CD4-positive, alpha-beta T cell treated with Interleukin-2 at 100 ng/mL for 4 hours (primary cell): ENCODE data around the gene C2orf49.

ENCODE experiments used
- DNase-seq: peaks from one replicate; pipeline ENCODE4 v3.0.0-alpha.2; 2020; ENCODE audit warnings: low spot score

The C2orf49 gene

DNA sequence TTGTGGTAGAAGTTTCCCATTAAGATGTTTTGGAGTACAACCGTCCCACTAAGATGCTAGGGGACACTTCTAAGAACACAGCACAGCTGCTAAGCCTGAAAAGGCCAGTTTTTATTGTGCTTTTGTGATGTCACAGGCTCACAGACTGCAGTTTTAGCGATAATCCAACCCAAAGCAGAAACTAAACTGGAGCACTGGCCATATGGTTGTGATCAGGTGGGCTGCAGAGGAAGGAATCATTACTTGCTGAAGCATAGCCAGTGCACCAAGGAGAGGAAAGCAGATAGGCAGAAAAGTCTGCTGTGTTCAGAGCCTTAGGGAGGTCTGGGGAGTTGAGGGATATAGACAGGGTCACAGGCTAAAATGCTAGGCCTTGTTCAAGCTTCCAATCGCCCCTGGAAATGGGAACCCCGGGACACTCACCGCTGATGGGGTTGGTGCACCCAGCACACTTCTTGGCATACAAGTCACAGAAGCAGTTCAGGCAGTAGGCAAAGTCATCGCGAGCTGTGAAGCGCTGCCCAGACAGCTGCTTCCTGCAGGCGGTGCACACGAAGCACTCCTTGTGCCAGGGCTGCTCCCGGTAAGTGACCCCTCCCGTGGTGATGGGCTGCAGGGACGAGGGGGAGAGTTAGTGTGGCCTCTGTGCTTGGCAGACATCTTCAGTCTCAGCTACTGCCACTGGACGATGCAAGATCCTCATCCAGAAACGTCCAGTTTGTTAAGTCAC, 25.7 kb downstream of the C2orf49 start:
- DNase-seq = no peak

DNA sequence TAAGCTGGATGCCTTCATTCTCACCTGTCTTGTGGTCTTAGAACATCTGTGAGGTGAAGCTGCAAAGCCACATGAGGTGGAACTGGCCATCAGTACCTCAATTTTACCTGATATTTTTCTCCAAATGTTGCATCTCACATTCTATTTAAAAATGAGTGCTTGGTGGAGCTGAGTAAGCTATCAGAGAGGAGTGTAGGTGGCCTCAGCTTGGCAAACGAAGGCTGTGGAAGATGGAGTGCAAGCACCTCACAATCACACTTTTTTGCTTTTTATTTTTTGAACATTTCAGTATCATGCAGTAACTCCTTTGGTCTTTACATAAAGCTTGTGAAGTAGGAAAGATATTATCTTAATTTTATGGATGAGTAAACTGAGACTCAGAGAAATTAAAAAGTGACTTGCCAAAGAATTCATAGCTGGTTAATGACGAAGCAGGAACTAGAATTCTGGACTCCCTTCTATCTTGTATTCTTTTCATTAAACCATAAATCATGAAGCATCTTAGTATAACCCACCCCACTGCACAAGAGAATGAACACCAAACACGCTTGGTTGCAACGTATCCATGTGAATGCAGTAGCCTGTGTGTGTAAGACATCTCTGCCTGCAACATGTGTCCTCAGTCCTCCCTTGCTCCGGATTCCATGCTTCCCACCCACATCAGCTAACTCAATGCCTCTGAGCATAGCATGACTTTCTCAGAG, 27.2 kb downstream of the C2orf49 start:
- DNase-seq = no peak

DNA sequence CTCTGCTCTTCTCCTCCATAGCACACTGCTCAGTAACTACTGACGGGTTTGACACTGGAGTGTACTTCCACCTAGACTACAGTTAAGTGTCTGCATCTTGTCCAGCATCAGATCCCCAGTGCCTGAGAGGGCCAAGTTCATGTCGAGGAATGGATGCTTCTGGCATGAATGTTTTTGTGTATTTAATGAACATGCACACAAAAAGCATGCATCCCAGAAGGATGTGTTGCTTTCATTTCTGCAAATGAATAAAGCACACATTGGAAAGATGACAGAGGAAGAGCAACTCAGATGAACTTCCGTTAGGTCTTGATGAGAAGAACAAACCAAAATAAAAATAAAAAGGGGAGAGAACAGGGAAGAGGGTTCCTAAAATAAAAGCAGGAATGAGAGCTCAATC, 27.9 kb downstream of the C2orf49 start:
- DNase-seq = no peak

DNA sequence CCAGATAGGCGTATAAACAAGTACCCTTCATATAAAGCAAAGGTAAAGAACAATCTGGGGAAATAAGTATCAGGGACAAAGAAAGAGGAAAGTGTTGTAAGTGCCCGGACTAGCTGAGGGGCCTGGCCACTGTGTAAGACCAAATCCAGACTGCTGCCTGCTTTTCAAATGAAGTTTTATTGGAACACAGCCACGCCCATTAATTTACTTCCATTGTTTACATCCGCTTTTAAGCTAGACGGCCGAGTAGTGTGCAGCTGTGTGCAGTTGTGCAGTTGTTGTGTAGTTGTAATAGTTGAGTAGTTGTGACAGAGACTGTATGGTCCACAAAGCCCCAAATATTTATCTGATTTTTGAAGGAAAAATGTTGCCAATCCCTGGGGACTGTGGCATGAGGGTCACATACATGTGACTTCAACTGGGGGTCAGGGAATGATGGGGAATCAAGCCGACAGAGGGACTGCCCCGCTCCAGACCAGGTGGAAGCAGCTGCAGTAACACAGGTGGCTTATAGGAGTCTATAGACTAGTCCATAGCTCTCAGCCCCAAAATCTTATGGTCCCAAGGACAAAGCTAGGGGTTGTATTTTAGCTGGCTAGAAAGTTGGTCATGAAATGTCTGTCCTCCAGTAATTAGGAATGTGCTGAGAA, 31.5 kb downstream of the C2orf49 start:
- DNase-seq = no peak

DNA sequence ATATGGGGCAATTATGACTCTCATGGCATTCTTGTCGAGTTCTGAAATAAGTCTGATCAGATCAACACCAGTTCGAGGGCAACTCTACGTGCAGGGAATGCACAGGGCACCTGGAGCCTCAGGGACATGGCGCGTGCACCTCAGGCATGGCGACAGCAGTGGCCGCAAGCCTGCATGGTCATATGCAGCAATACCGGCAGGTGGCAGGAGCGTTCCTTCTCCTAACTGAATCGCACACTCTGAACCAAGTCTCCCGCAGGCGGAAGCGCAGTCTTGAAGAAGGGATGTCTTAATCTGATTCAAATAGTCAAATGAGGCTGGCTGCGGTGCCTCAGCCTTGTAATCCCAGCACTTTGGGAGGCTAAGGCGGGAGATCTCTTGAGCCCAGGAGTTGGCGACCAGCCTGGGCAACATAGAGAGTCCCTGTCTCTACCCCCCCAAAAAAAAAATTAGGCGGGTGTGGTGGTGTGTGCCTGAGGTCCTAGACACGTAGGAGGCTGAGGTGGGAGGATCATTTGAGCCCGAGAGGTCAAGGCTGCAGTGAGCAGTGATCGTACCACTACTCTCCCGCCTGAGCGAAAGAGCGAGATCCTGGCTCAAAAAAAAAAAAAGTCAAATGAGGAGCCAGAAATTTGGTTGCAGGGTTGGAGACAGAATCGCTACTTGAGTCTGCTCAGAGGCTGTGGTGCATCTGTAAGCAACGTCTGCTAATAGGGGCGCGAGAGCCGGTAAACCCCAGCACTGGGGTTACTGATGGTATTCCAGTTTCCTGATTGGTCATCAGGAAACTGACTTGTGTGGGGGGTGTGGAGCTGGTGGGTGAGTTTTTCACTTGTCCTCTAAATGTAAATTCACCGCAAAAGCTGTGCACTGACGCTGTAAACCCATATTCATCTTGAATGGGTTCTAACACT, 32.7 kb downstream of the C2orf49 start:
- DNase-seq = peak; percentile 84

DNA sequence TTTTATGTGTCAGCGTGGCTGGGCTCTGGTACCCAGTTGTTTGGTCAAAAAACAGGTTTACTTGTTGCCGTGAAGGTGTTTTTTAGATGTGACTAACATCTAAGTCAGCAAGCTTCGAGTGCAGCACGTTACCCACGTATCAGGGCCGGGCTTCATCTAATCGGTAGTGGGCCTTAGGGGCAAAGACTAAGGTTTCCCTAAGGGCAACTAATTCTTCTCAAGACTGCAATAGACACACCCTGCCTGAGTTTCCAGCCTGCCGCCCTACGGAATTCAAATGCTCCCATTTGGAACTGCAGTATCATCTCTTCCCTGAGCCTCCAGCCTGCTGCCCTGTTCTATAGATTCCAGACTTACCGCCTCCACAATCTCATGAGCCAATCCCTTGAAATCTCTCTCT, 33.8 kb downstream of the C2orf49 start:
- DNase-seq = no peak

DNA sequence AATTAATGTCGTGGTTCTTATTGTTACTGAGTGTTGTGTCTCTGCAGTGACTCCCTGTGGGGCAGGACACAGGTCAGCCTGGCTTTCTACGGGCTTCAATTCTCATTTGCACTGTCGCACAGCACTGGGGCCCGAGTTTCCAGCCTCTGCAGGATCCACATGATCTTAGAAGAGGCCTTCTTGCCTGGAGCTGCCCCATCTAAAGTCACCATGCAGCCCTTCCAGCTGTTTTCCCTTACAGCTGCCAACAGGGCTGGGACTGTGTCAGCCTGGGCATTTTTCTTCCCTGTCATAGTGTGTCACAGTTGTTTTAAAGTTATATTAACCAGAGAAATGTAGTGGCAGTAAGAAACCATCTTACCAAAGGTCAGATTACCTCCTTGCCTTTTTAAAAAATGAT, 34.5 kb downstream of the C2orf49 start:
- DNase-seq = no peak

DNA sequence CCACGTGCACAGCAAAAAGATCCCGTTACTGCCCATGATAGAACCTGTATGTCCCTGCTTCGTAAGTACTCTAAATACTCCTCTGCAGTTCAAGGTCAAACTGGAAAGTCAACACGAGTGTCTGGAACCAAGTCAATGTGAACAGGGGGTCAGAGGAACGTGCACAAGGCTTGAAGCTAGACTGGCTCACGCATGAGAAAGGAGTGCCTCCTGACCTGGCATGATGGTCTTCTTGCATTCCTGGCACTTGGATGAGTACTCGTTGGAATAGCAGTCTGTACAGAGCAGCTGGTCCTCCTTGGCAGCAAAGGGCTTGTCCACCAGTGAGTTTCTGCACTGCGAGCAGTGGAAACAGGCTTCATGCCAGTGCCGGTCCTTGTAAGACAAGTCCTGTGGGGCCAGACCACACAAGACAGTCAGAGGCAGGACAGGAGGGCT, 36.0 kb downstream of the C2orf49 start:
- no peak for DNase-seq

DNA sequence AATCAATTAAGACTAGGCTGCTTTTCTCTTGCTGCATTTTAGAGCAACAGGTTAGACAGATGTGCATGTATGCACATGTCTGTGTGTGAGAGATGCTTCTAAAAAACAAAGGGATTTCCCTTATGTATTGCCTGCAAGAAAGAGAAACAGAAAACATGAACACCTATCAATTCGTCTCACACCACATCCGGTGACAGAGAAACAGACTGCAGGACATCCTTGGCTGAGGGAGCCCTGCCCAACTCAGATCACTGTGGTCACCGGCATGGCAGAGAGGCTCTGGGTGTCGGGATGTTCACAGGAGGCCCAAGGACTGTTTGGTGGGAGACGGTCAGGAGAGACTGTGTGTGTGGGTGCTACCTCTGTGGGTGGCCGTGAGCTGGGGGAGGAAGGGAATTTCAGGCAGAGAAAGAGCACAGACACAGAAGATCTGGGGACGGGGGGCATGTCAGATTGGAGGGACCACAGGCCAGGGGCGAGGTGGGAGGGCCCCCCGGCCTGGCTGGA, 36.6 kb downstream of the C2orf49 start:
- DNase-seq = peak; percentile 39

DNA sequence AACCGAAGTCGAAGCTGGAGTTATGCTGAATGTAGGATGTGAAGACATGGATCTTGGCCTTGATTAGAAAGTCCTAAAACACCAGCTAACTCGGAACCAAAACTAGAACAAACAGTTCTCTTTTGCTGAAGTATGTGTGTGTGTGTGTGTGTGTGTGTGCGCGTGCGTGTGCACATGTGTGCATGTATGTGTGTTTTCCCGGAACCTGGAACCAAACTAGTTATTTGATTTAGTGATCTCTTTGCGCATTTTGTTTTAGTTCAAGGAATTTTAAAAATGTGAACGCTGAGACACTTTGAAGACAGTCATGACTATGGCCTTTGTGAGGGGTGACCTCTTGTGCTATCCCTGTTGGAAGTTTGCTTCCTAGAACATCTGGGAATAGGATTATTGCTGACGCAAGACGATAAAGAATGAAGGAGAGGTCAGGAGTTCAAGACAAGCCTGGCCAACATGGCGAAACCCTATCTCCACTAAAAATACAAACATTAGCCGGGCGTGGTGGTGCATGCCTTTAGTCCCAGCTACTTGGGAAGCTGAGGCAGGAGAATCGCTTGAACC, 37.7 kb downstream of the C2orf49 start:
- DNase-seq = no peak

DNA sequence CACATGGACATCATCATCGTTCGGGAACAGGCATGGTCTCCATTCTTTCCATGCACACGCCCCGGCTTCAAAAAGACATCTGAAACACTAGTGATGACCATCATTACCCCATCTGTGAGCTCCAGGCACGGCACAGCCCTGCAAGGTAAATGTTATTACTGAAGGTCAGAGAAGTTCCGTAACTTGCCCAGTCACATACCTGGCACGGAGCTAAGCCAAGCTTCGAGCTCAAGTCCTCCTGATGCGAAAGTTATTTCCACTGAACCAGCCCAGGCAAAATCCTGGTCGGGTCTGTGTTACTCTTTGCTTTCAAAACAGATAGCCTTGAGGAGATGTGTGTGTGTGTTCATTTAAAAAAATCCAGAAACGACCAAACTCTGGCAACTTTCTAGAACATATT, 38.7 kb downstream of the C2orf49 start:
- DNase-seq = no peak

DNA sequence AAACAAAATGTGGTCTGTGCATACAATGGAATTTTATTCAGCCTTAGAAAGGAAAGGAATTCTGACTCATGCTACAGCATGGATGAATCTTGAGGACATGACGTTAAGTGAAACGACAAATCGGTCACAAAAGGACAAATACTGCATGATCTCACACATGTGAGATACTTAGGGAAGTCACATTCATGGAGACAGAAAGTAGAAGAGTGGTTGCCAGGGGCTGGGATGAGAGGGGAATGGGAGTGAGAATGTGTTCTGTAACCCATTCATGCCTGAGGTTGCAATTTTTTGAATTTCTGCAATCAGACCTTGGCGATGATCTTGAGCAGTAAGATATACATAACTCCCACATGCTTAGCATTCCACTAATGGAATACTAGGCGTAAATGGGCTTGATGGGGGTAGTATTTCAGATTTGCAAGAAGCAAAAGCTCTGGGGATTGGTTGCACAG, 39.5 kb downstream of the C2orf49 start:
- no peak for DNase-seq

DNA sequence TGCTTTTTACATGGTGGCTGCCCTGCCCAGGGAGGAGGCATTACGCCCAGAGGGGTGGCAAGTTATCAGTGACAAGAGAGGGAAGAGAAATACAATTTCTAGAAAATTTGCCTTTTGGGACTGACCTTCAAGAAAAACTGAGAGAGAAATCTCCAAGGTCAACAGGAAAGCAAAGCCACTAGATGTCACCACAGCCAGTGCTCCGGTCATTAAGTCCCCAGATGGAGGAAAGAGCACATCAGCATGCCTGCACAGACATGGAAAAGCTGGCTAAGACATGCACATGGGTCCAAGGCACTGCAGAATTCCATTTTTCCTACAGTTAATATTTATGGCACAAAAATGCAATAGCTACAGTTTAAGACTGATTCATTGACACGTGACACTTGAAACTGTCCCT, 40.5 kb downstream of the C2orf49 start:
- DNase-seq = no peak

DNA sequence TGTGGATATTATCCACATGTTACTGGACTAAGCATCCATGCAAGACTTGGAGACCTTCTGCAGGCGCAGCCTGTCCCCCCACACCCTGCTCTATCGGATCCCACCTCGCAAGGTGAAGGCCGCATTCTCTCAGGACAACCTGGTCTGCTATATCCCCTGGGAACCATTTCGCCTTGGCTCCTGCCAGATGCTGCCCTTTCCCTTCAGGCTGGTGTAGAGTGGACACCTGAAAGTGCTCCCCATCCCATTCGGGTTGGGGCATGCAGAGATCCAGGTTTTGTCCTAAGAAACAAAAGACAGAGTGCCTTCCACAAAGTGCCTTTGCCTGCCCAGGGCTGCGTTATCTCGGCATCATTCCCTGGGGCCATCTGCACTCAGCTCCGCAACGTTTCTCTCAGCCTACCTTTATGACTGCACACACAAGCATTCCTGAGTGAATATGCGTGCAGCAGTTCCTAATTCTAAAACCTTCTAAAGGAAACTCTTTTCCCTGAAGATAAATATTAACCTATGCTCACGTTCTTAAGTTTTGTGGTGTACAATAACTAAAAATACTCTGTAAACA, 41.0 kb downstream of the C2orf49 start:
- DNase-seq = no peak

DNA sequence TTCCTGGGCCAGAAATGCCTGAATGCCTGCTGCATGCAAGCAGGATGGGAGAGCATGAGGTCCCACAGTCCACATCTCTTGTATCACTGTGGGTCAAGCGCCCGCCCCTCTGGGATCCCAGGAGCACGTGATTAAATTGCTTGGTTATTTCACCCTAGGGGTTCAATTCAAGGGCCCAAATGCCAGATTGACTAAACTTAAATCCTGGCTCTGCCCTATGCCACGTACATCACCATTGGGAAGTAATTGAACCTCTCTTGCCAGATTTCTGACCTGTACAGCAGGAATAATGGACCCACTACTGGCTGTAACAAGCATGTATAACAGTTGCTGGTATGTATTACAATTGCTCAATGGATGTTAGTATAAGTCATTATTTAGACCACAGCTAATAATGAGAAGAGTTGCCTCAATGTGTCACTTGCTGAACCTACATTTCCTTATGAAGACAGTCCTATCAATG, 41.6 kb downstream of the C2orf49 start:
- no peak for DNase-seq

DNA sequence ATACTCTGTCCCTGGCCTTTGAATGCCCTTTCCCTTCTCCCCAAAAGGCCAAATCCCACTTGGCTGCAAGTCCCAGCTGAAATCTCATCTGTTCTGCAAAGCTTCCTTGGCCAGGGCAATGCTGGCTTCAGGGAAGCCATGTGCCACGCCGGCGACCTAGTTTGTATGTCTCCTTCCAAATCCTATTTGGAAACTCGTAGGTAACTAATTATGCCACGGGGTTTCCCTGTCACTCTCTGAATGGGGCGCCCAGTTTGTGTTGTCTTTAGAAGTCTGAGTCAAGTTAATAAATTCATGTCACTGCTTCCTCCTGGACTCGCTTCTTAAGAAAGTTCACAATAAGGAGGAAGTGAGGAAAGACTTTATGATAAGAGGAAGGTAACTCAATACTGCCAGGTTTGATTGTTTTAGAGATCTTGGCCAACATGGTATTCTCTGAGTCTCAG, 42.4 kb downstream of the C2orf49 start:
- DNase-seq = no peak

DNA sequence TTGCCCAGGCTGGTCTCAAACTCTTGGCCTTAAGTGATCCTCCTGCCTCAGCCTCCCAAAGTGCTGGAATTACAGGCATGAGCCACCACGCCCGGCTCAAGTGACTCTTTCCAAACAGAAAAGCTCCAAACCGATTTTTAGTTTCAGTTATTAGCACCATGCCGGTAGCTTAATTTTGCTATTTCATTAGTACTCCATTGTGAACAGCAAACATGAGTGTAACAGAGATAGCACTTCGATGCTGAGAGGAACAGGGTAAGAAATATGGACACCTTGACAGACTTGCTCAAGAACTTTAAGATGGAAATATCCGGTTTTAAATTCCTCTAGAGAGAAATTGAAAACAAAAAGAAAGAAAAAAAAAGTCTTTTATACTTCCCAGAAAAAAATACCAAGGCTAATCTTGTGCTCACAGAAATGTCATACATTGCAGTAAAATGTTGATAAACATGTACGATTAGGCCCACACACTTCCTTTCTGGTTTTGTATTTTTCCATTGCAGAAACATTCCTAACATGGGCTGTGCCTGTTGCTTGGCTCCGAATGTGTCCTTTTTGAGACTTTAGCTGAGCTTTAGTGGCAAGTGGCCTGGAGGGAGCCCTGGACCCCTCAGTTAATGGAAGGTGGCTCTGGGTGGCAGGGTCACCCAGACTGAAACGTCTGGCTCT, 43.2 kb downstream of the C2orf49 start:
- no peak for DNase-seq

DNA sequence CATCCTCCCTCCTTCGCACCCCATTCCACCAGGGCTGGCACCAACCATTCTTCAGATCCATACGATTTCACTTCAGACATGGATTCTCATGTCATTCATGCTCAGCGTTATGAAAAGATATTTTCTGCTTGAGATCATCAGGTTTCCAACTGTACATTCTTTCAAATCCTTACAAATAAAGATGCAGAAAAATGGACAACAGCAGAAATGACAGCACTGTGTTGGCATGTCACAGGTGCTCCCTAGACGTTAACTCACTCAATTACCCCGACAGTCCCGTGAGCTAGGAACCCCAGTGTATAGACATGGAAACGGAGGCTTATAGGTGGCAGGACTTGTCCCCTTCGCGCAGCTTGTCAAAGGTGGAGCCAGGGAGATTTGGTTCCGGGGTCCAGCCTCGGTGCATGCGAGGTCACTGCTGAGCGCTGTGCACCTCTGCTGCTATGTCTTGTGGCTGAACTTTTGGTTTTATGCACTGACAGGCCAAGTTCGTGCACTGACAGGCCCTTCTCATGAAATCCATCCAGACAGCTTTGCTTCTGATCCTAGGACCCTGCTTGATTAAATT, 43.8 kb downstream of the C2orf49 start:
- DNase-seq = no peak

DNA sequence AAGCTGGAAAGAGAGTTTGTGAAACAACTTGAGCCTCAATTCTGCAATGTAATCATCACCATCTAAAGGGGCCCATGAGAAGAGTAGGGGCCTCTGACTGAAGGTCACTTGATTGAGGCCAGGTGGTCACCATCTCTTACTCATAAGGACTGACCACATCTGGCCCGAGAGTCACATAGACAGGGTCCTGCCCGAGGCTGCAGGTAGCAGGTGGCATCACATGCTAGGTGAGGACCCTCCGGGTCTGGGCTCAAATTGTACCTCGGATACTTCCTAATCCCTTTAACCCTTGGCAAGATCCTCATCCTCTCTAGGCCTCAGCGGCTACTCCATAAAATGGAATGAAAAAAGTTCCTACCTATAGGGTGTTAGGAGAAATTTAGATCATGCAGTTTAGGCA, 44.8 kb downstream of the C2orf49 start:
- no peak for DNase-seq
